PC-3 (cell line): Measurements from ENCODE around the gene UGGT2.

ENCODE experiments used
- CTCF ChIP-seq: fragments of 300-600 bp; sonication (generic); conservative IDR thresholded peaks from 2 replicates; pipeline ENCODE4 v1.5.1; 2017; ENCODE audit warnings: antibody characterized with exemption, low read depth, mild to moderate bottlenecking, low read length
- EZH2 ChIP-seq: fragments of 300-600 bp; sonication (generic); IDR thresholded peaks from one replicate; pipeline ENCODE4 v1.6.1; 2017; ENCODE audit warnings: antibody characterized with exemption, mild to moderate bottlenecking, low read length; ENCODE audit not compliant: unreplicated experiment
- EZH2phosphoT487 ChIP-seq: fragments of 300-600 bp; sonication (generic); IDR thresholded peaks from 2 replicates; pipeline ENCODE4 v1.6.1; 2018; ENCODE audit warnings: mild to moderate bottlenecking, antibody characterized with exemption, low read length, borderline replicate concordance

- TF ChIP-seq EZH2 (no peak), CTCF (no peak), EZH2phosphoT487 (no peak)
Observed at GRCh38 chr13:95787356-95788099, 265.7 kb downstream of the UGGT2 start.
